EH (cell line): ENCODE results near the gene MBD3.
"Not testable (repeated sequence)": the region's sequence is repeated elsewhere in the genome, so short reads cannot be mapped to it uniquely, and the experiment has no call there.

Experiments used
- DNase-seq: peaks from one replicate; pipeline ENCODE4 v3.0.0-alpha.2; 2015; ENCODE audit warnings: low read depth

MBD3 gene

GRCh38 chr19:1592755-1593500 is at the start of gene MBD3:
Gene MBD3, minus strand, starts transcription at chr19:1592865. Its CDS starts 234 bp downstream, at chr19:1592631.
- DNase-seq, result peak; percentile 93

GRCh38 chr19:1640893-1641448 is 48.3 kb upstream of the MBD3 start:
- DNase-seq, result not testable (repeated sequence)

GRCh38 chr19:1636325-1637236 is 43.9 kb upstream of the MBD3 start:
- DNase-seq, result no peak

- no peak for DNase-seq
Observed at GRCh38 chr19:1634938-1635243, 42.2 kb upstream of the MBD3 start.

GRCh38 chr19:1634242-1634937 is 41.7 kb upstream of the MBD3 start:
- DNase-seq, result no peak

GRCh38 chr19:1633269-1633826 is 40.7 kb upstream of the MBD3 start:
- no peak for DNase-seq

GRCh38 chr19:1632462-1633268 is 40.0 kb upstream of the MBD3 start:
- no peak for DNase-seq

GRCh38 chr19:1631557-1632100 is 39.0 kb upstream of the MBD3 start:
- DNase-seq, result no peak

- DNase-seq, result no peak
Observed at GRCh38 chr19:1630811-1631210, 38.1 kb upstream of the MBD3 start.

- DNase-seq, result no peak
Observed at GRCh38 chr19:1630012-1630411, 37.3 kb upstream of the MBD3 start.

GRCh38 chr19:1629256-1629808 is 36.7 kb upstream of the MBD3 start:
- no peak for DNase-seq

GRCh38 chr19:1627194-1627593 is 34.5 kb upstream of the MBD3 start:
- DNase-seq, result no peak

GRCh38 chr19:1626417-1627010 is 33.8 kb upstream of the MBD3 start:
- DNase-seq, result peak; percentile 21

- DNase-seq, result peak; percentile 46
Observed at GRCh38 chr19:1624458-1624857, 31.8 kb upstream of the MBD3 start.

- no peak for DNase-seq
Observed at GRCh38 chr19:1622541-1622940, 29.9 kb upstream of the MBD3 start.

GRCh38 chr19:1622007-1622406 is 29.3 kb upstream of the MBD3 start:
- no peak for DNase-seq

GRCh38 chr19:1621574-1621973 is 28.9 kb upstream of the MBD3 start:
- no peak for DNase-seq

- no peak for DNase-seq
Observed at GRCh38 chr19:1621021-1621420, 28.4 kb upstream of the MBD3 start.

GRCh38 chr19:1620502-1620901 is 27.8 kb upstream of the MBD3 start:
- DNase-seq, result no peak

GRCh38 chr19:1619703-1620102 is 27.0 kb upstream of the MBD3 start:
- no peak for DNase-seq
